Kidney glomerular epithelial cell (primary cell): Measurements from ENCODE around the gene CHST3.
A peak's percentile ranks its signal among the peaks of the same experiment; 100 is the strongest.
"Not testable (repeated sequence)": the region's sequence is repeated elsewhere in the genome, so short reads cannot be mapped to it uniquely, and the experiment has no call there.

Source experiments
- DNase-seq: peaks from one replicate; lab custom pipeline; 2025; lab: John Stamatoyannopoulos, UW

CHST3 gene

GRCh38 chr10:71964098-71964742 lies at the start of gene CHST3:
Gene CHST3, plus strand, starts transcription at chr10:71964395. Its CDS starts 41,448 bp downstream, at chr10:72005843.
- DNase-seq = peak; percentile 57

- DNase-seq = no peak
Observed at GRCh38 chr10:71916827-71917226, 47.4 kb upstream of the CHST3 start.

GRCh38 chr10:71918992-71919391 lies 45.2 kb upstream of the CHST3 start:
- DNase-seq = no peak

- DNase-seq = not testable (repeated sequence)
Observed at GRCh38 chr10:71919956-71920539, 44.1 kb upstream of the CHST3 start.

- DNase-seq = peak; percentile 26
Observed at GRCh38 chr10:71920540-71921323, 43.5 kb upstream of the CHST3 start.

- DNase-seq = no peak
Observed at GRCh38 chr10:71921324-71922027, 42.7 kb upstream of the CHST3 start.

GRCh38 chr10:71923138-71923692 lies 41.0 kb upstream of the CHST3 start:
- DNase-seq = no peak

GRCh38 chr10:71924771-71925170 lies 39.4 kb upstream of the CHST3 start:
- DNase-seq = no peak

GRCh38 chr10:71927159-71927558 lies 37.0 kb upstream of the CHST3 start:
- no peak for DNase-seq

GRCh38 chr10:71927776-71928592 lies 36.2 kb upstream of the CHST3 start:
- DNase-seq = peak; percentile 90

- no peak for DNase-seq
Observed at GRCh38 chr10:71931295-71931694, 32.9 kb upstream of the CHST3 start.

- DNase-seq = no peak
Observed at GRCh38 chr10:71933651-71934050, 30.5 kb upstream of the CHST3 start.

- no peak for DNase-seq
Observed at GRCh38 chr10:71938211-71938610, 26.0 kb upstream of the CHST3 start.

- no peak for DNase-seq
Observed at GRCh38 chr10:71939304-71939703, 24.9 kb upstream of the CHST3 start.

GRCh38 chr10:71939861-71940474 lies 24.2 kb upstream of the CHST3 start:
- DNase-seq = no peak

GRCh38 chr10:71940752-71941151 lies 23.4 kb upstream of the CHST3 start:
- no peak for DNase-seq

- no peak for DNase-seq
Observed at GRCh38 chr10:71941318-71941717, 22.9 kb upstream of the CHST3 start.

GRCh38 chr10:71945819-71946474 lies 18.2 kb upstream of the CHST3 start:
- no peak for DNase-seq

- no peak for DNase-seq
Observed at GRCh38 chr10:71946700-71947099, 17.5 kb upstream of the CHST3 start.

GRCh38 chr10:71948496-71949067 lies 15.6 kb upstream of the CHST3 start:
- no peak for DNase-seq
